Measurements from ENCODE around the gene PSMG4. TPM values are rescaled to one million over a fixed set of nuclear protein-coding genes. Genes with fewer than 3 reads are reported as not detected.

The PSMG4 gene
- polyA plus RNA-seq, 1 donor from 2014 or later: 43.5 TPM

- peaks cover 3% of the 10 kb centered on the region for H3K27me3 Mint-ChIP-seq
- H3K4me1 Mint-ChIP-seq: peaks cover 0 to 3% (median 2%) of the 10 kb centered on the region in 3 donors
- H3K9me3 Mint-ChIP-seq: no peaks in the 10 kb centered on the region
- H3K27ac Mint-ChIP-seq: no peak overlapping the region
- no peak overlapping the region for H3K4me3 Mint-ChIP-seq
- peaks cover 2% of the 10 kb centered on the region for H3K36me3 Mint-ChIP-seq
Observed at GRCh38 chr6:3292431-3293197, 33.9 kb downstream of the PSMG4 start.

GRCh38 chr6:3293271-3294155, 34.8 kb downstream of the PSMG4 start:
- no peaks in the 10 kb centered on the region for H3K9me3 Mint-ChIP-seq
- no peak overlapping the region for H3K4me3 Mint-ChIP-seq
- H3K4me1 Mint-ChIP-seq: peaks cover 0 to 3% (median 2%) of the 10 kb centered on the region in 3 donors
- peaks cover 3% of the 10 kb centered on the region for H3K27me3 Mint-ChIP-seq
- peaks cover 2% of the 10 kb centered on the region for H3K36me3 Mint-ChIP-seq
- no peak overlapping the region for H3K27ac Mint-ChIP-seq

- Mint-ChIP-seq H3K9me3 (no peaks in the 10 kb centered on the region), H3K36me3 (peaks cover 2% of the 10 kb centered on the region), H3K27me3 (peaks cover 3% of the 10 kb centered on the region), H3K4me3 (no peak overlapping the region), H3K27ac (no peak overlapping the region), H3K4me1 (peaks cover 0 to 3% (median 0%) of the 10 kb centered on the region in 3 donors)
Observed at GRCh38 chr6:3294396-3294795, 35.6 kb downstream of the PSMG4 start.

DNA sequence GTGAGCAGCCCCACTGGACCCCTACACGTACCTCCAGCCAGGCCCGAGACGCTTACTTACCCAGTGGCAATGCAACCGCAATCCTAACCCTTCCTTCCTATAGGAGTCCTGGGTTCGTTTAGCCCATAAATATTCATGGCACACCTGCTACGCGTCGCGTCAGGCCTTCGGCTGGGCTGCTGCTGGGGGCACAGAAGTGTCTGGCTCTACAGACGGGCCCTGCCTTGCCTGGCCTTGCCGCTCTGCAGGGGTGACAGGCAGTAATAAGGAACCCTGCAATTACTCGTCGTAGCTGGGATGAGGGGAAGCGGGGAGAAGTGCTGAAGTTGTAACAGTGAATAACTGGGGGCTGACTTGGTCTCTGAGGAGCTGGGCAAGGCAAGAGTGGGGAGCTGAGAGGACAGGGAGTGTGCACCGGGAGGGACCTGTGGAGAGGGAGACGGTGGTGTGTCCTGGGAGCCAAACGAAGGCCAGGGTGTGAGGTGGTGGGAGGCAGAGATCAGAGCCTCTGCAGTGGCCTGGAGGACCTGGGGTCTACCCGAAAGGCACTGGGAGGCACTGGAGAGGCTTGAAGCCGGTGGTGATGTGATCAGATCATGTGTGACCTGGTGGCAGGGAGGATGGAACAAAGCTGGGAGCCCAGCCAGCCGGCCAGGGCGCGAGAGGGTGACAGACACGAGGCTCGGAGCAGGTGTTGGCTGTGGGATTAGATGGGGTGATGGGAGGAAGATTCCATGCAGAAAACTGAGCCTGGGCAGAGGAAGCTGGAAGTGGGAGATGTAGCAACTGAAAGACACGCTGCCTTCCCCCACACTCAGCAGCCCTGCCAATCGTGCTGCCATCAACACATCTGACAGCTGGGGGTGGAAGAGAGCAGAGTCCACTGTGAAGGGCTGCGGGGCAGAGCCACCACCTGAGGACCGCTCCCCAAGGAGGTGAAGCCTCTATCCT, 36.4 kb downstream of the PSMG4 start:
- H3K36me3 Mint-ChIP-seq: peaks cover 2% of the 10 kb centered on the region
- no peak overlapping the region for H3K4me3 Mint-ChIP-seq
- H3K9me3 Mint-ChIP-seq: no peaks in the 10 kb centered on the region
- H3K27me3 Mint-ChIP-seq: peaks cover 5% of the 10 kb centered on the region
- peaks cover 0 to 2% (median 0%) of the 10 kb centered on the region in 3 donors for H3K4me1 Mint-ChIP-seq
- no peak overlapping the region for H3K27ac Mint-ChIP-seq

GRCh38 chr6:3296078-3296477, 37.3 kb downstream of the PSMG4 start:
- Mint-ChIP-seq H3K27me3 (peaks cover 8% of the 10 kb centered on the region), H3K27ac (peak overlapping the region in 1 of 3 donors; percentile 57), H3K4me1 (no peaks in the 10 kb centered on the region), H3K36me3 (peaks cover 2% of the 10 kb centered on the region), H3K9me3 (no peaks in the 10 kb centered on the region), H3K4me3 (no peak overlapping the region)

- Mint-ChIP-seq H3K4me3 (no peak overlapping the region), H3K4me1 (no peaks in the 10 kb centered on the region), H3K27me3 (peaks cover 8% of the 10 kb centered on the region), H3K9me3 (peaks cover 0 to under 1% (median 0%) of the 10 kb centered on the region in 3 donors), H3K27ac (peak overlapping the region in 1 of 3 donors; percentile 57), H3K36me3 (peaks cover 2% of the 10 kb centered on the region)
Observed at GRCh38 chr6:3296537-3296936, 37.8 kb downstream of the PSMG4 start.

DNA sequence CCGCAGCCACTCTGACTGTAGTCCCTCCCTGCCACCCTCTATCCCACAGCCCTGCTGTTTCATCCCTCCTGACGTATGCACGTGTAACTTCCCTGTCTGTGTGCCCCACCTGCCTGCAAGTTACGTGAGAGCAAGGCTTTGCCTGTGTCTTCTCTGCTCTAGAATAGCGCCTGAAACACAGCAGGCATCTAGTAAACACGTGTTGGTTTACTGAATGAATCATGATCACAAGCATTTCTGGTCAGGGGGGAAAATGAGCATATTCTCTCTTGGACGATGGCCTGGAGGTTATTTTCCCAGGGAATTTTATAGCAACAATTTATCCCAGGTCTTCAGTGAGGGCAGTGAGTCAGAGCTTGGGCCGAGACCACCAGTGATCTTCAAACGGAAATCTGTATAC, 38.3 kb downstream of the PSMG4 start:
- no peaks in the 10 kb centered on the region for H3K4me1 Mint-ChIP-seq
- no peak overlapping the region for H3K27ac Mint-ChIP-seq
- H3K4me3 Mint-ChIP-seq: no peak overlapping the region
- peaks cover 0 to 4% (median 0%) of the 10 kb centered on the region in 3 donors for H3K9me3 Mint-ChIP-seq
- H3K36me3 Mint-ChIP-seq: peaks cover 2% of the 10 kb centered on the region
- H3K27me3 Mint-ChIP-seq: peaks cover 9% of the 10 kb centered on the region

GRCh38 chr6:3297909-3298308, 39.2 kb downstream of the PSMG4 start:
- Mint-ChIP-seq H3K9me3 (peaks cover 0 to 5% (median 3%) of the 10 kb centered on the region in 3 donors), H3K36me3 (peaks cover 2% of the 10 kb centered on the region), H3K4me1 (no peaks in the 10 kb centered on the region), H3K27me3 (peaks cover 14% of the 10 kb centered on the region), H3K27ac (no peak overlapping the region), H3K4me3 (peak overlapping the region in 1 of 4 donors; percentile 37)

DNA sequence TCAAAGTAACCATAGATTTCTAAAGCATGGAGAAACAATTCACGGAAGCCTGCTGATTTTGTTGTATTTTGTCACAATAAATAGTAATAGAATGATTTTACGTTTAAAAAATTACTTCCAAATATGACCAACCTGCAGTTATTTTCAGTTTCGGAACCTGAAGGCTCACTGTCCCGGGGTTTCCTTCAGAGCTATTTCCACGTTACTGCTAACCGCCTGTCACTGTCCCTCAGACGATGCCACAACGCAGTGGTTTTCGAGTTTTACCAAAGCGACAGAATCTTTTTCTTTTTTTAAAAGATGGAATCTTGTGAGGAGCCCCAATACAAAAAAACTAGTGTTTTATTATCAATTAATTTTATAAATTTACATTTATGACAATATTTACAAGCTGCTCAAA, 40.5 kb downstream of the PSMG4 start:
- no peaks in the 10 kb centered on the region for H3K4me1 Mint-ChIP-seq
- H3K36me3 Mint-ChIP-seq: peaks cover 2% of the 10 kb centered on the region
- H3K4me3 Mint-ChIP-seq: no peak overlapping the region
- H3K27me3 Mint-ChIP-seq: peaks cover 14% of the 10 kb centered on the region
- no peak overlapping the region for H3K27ac Mint-ChIP-seq
- H3K9me3 Mint-ChIP-seq: peaks cover 0 to 5% (median 3%) of the 10 kb centered on the region in 3 donors

DNA sequence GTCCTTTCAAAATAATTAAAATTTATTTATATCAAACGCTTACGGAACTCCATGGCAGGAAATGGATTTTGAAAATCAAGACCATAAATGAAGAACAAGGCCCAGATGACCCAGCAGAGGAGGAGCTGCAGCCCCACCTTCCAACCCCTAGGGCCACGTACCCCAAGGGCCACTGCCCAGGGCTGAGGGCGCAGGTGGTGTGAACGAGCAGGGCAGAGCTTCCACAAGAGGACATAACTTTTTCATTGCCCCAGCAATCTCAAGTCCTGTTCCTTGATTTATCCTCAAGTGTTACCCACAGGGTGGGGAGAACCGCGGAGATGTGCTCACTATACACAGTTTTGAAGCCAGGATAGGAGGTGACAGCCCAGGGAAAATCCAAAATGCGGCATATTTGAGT, 42.8 kb downstream of the PSMG4 start:
- no peaks in the 10 kb centered on the region for H3K4me1 Mint-ChIP-seq
- H3K36me3 Mint-ChIP-seq: peaks cover 2% of the 10 kb centered on the region
- H3K4me3 Mint-ChIP-seq: no peak overlapping the region
- peaks cover 24% of the 10 kb centered on the region for H3K27me3 Mint-ChIP-seq
- peaks cover 3 to 8% (median 6%) of the 10 kb centered on the region in 3 donors for H3K9me3 Mint-ChIP-seq
- no peak overlapping the region for H3K27ac Mint-ChIP-seq

DNA sequence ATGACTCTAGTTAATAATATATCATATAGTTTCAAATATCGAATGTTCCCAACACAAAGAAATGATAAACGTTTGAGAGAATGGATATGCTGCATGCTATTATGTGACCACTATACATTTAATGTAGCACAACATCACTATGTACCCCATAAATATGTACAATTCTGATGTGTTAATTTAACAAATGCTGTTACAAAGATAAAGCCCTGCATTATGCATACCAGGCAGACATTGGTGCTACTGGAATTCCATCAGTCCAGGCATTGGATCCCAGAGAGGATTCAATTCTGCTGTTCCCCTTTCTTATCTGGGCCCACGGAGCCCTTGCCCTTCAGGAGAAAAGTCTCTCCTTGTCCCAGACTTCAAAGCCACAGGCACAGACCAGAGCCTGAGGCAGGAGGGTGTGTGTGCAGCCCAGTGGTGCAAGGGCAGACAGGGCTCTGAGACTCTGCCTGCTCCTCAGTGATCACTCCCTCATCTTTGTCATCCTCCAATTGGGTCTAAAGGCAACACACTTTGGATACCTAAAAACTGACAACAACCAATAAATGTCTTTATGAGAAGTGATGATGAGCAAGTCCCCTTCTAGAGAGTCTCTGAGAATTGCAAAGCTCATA, 45.2 kb downstream of the PSMG4 start:
- Mint-ChIP-seq H3K36me3 (no peaks in the 10 kb centered on the region), H3K4me3 (no peak overlapping the region), H3K9me3 (peaks cover 3 to 8% (median 8%) of the 10 kb centered on the region in 3 donors), H3K4me1 (no peaks in the 10 kb centered on the region), H3K27ac (no peak overlapping the region), H3K27me3 (peaks cover 21% of the 10 kb centered on the region)

GRCh38 chr6:3304500-3305215, 45.9 kb downstream of the PSMG4 start:
- Mint-ChIP-seq H3K27me3 (peaks cover 23% of the 10 kb centered on the region), H3K27ac (no peak overlapping the region), H3K9me3 (peaks cover 3 to 8% (median 8%) of the 10 kb centered on the region in 3 donors), H3K4me1 (no peaks in the 10 kb centered on the region), H3K4me3 (no peak overlapping the region), H3K36me3 (no peaks in the 10 kb centered on the region)

DNA sequence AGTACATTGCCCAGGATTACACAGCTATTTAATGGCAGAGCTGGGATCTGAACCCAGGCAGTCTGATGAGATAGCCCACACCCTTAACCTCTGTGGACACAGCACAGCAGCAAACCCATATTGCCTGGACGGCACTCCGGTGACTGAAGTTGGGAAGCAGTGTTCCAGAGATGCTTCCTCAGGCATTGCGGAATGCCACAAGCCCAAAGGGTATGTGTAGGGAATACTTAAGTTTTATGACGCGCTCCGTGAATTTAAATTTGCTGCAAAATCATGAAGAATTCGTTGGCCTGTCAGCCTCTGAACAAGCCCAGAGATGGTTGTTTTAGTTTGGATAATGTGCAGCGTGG, 46.4 kb downstream of the PSMG4 start:
- Mint-ChIP-seq H3K4me3 (no peak overlapping the region), H3K27me3 (peaks cover 21% of the 10 kb centered on the region), H3K9me3 (peaks cover 3 to 8% (median 8%) of the 10 kb centered on the region in 3 donors), H3K4me1 (no peaks in the 10 kb centered on the region), H3K27ac (no peak overlapping the region), H3K36me3 (no peaks in the 10 kb centered on the region)

- Mint-ChIP-seq H3K36me3 (no peaks in the 10 kb centered on the region), H3K4me1 (no peaks in the 10 kb centered on the region), H3K4me3 (no peak overlapping the region), H3K27me3 (peaks cover 18% of the 10 kb centered on the region), H3K27ac (peak overlapping the region in 1 of 3 donors; percentile 67), H3K9me3 (peaks cover 3 to 8% (median 8%) of the 10 kb centered on the region in 3 donors)
Observed at GRCh38 chr6:3305831-3306230, 47.1 kb downstream of the PSMG4 start.
